NCI-H1105 (cell line): ENCODE results near the gene TMEM273.

Experiments used
- DNase-seq: peaks from one replicate; lab custom pipeline; 2025; lab: John Stamatoyannopoulos, UW

Gene TMEM273

GRCh38 chr10:49140304-49141177, 47.6 kb downstream of the TMEM273 start:
- no peak for DNase-seq

- no peak for DNase-seq
Observed at GRCh38 chr10:49139846-49140195, 48.4 kb downstream of the TMEM273 start.

- no peak for DNase-seq
Observed at GRCh38 chr10:49139028-49139845, 49.0 kb downstream of the TMEM273 start.

- DNase-seq, result no peak
Observed at GRCh38 chr10:49138361-49138891, 49.8 kb downstream of the TMEM273 start.

- DNase-seq, result no peak
Observed at GRCh38 chr10:49136525-49136924, 51.7 kb downstream of the TMEM273 start.

- no peak for DNase-seq
Observed at GRCh38 chr10:49135575-49136313, 52.4 kb downstream of the TMEM273 start.

GRCh38 chr10:49134327-49134726, 53.9 kb downstream of the TMEM273 start:
- DNase-seq, result no peak

GRCh38 chr10:49133706-49134248, 54.4 kb downstream of the TMEM273 start, which contains the start of gene FAM170B:
FAM170B (minus strand) TSS chr10:49134021; CDS start chr10:49133918, 103 bp downstream.
- no peak for DNase-seq

- DNase-seq, result no peak
Observed at GRCh38 chr10:49132362-49132737, 55.8 kb downstream of the TMEM273 start.

- no peak for DNase-seq
Observed at GRCh38 chr10:49131507-49132361, 56.5 kb downstream of the TMEM273 start.

GRCh38 chr10:49129376-49129775, 58.8 kb downstream of the TMEM273 start:
- no peak for DNase-seq

GRCh38 chr10:49128854-49129253, 59.3 kb downstream of the TMEM273 start:
- DNase-seq, result no peak

GRCh38 chr10:49123981-49124950, 63.9 kb downstream of the TMEM273 start:
- no peak for DNase-seq

- DNase-seq, result no peak
Observed at GRCh38 chr10:49120911-49121310, 67.3 kb downstream of the TMEM273 start.

GRCh38 chr10:49119746-49120145, 68.4 kb downstream of the TMEM273 start:
- DNase-seq, result no peak

GRCh38 chr10:49118430-49119074, 69.6 kb downstream of the TMEM273 start:
- DNase-seq, result no peak

- DNase-seq, result no peak
Observed at GRCh38 chr10:49117376-49118070, 70.7 kb downstream of the TMEM273 start.
